CD4-positive, alpha-beta T cell (primary cell): ENCODE data around the gene OPRD1. TPM values are rescaled to one million over a fixed set of nuclear protein-coding genes. Genes with fewer than 3 reads are reported as not detected.

Experiments
- ATAC-seq: fragments of 200-7000 bp; cut with Tn5 transposase; one replicate; pipeline ENCODE4 v1.10.0; 2022; ENCODE audit warnings: mild to moderate bottlenecking; ENCODE audit not compliant: poor library complexity
- CTCF ChIA-PET: fragments of 350-600 bp; sonication (Branson Sonifier 250); formaldehyde crosslinking; loops from one replicate; lab custom pipeline; 2021; ENCODE audit warnings: antibody characterized with exemption, inconsistent platforms; lab: Charles Lee
- POLR2A ChIA-PET: fragments of 350-600 bp; sonication (Branson Sonifier 250); formaldehyde crosslinking; loops from one replicate; lab custom pipeline; 2021; ENCODE audit warnings: antibody characterized with exemption, inconsistent platforms; lab: Charles Lee
- DNase-seq, 14 experiments: peaks; one replicate each; pipeline ENCODE4 v3.0.0-alpha.2; 2013 to 2020; ENCODE audit warnings: mixed read lengths in 2 of 14
- H3K27ac ChIP-seq, 2 donors: one replicate each; pipeline versions ENCODE4 v1.5.1 to v1.7.0; 2013; ENCODE audit warnings: low read length in 2 of 2, low read depth in 1 of 2, mild to moderate bottlenecking in 1 of 2
- H3K27me3 ChIP-seq, 2 experiments: 1 replicate in 1 of 2; 2 replicates in 1 of 2; pipeline versions ENCODE4 v1.6.1 to v1.7.0; 2013; ENCODE audit warnings: low read length in 2 of 2, control low read depth in 1 of 2, mild to moderate bottlenecking in 1 of 2, moderate library complexity in 1 of 2; ENCODE audit not compliant: insufficient read depth in 2 of 2, control insufficient read depth in 1 of 2
- H3K36me3 ChIP-seq: one replicate; pipeline ENCODE4 v1.6.1; 2013; ENCODE audit warnings: low read length, control low read depth; ENCODE audit not compliant: insufficient read depth
- H3K4me1 ChIP-seq: one replicate; pipeline ENCODE4 v1.6.1; 2013; ENCODE audit warnings: low read length, control low read depth; ENCODE audit not compliant: insufficient read depth
- H3K4me3 ChIP-seq: one replicate; pipeline ENCODE4 v1.5.1; 2013; ENCODE audit warnings: mild to moderate bottlenecking, low read length, moderate library complexity
- H3K9me3 ChIP-seq, 2 experiments: 1 replicate in 1 of 2; 2 replicates in 1 of 2; pipeline versions ENCODE4 v1.6.1 to v1.7.0; 2013; ENCODE audit warnings: low read length in 2 of 2, mild to moderate bottlenecking in 2 of 2, control low read depth in 1 of 2, moderate library complexity in 1 of 2; ENCODE audit not compliant: control insufficient read depth in 1 of 2, insufficient read depth in 1 of 2
- H3K27ac Mint-ChIP-seq: one replicate; pipeline ENCODE4 v1.8.0; 2020; ENCODE audit warnings: mixed read lengths
- H3K27me3 Mint-ChIP-seq: one replicate; pipeline ENCODE4 v1.8.0; 2021; ENCODE audit warnings: mixed read lengths
- H3K36me3 Mint-ChIP-seq: one replicate; pipeline ENCODE4 v1.8.0; 2021; ENCODE audit warnings: low read depth, mixed read lengths
- H3K4me1 Mint-ChIP-seq: one replicate; pipeline ENCODE4 v1.8.0; 2021; ENCODE audit warnings: low read depth, mixed read lengths
- H3K4me3 Mint-ChIP-seq: one replicate; pipeline ENCODE4 v1.8.0; 2020; ENCODE audit warnings: mild to moderate bottlenecking, mixed read lengths
- H3K9me3 Mint-ChIP-seq: one replicate; pipeline ENCODE4 v1.8.0; 2020; ENCODE audit warnings: mixed read lengths
- CTCF ChIP-seq: fragments of 200-600 bp; IDR thresholded peaks from one replicate; pipeline ENCODE4 v1.8.0; 2022; ENCODE audit warnings: antibody characterized with exemption, mild to moderate bottlenecking
- intact Hi-C, 2 experiments: fragments of 100-400 bp; cut with DNase I in 1 of 2; cut with micrococcal nuclease in 1 of 2; formaldehyde crosslinking; loops; one replicate each; pipeline versions ENCODE4 v1.15.1 to v1.9.0; 2023 to 2025; cut with DNase I, micrococcal nuclease
- total RNA-seq, 174 experiments: library from RNA in 2 of 174; stranded (reverse) in 2 of 174; gene quantifications; one replicate each; pipeline ENCODE4 v1.2.3 and lab custom pipeline; 2021 to 2026

Gene OPRD1
- total RNA-seq, 2 experiments from 2014 or later, result not detected

GRCh38 chr1:28890435-28890834, 78.5 kb downstream of the OPRD1 start:
- no peak for DNase-seq
- Histone ChIP-seq H3K4me3 (no peak overlapping the region), H3K9me3 (no peaks in the 10 kb centered on the region), H3K36me3 (peaks cover 12% of the 10 kb centered on the region), H3K4me1 (peaks cover 49% of the 10 kb centered on the region), H3K27ac (no peak overlapping the region), H3K27me3 (no peaks in the 10 kb centered on the region)
- no peak overlapping the region for H3K27ac Mint-ChIP-seq
- H3K4me1 Mint-ChIP-seq, result peaks cover 38% of the 10 kb centered on the region
- ChIA-PET POLR2A (interaction anchor here (1.3 kb wide), 1 partner anchor 24 kb away, joined by 4 read pairs; the partner anchor contains the start of gene EPB41), CTCF (interaction anchor here (1.0 to 1.8 kb wide), 2 partner anchors 8 to 92 kb away, joined by 3 to 4 read pairs; no protein-coding TSS in a partner anchor)
- no peaks in the 10 kb centered on the region for H3K9me3 Mint-ChIP-seq
- H3K36me3 Mint-ChIP-seq, result peaks cover 3% of the 10 kb centered on the region
- no peak for TF ChIP-seq CTCF
- H3K4me3 Mint-ChIP-seq, result peak overlapping the region; percentile 27
- no peak for ATAC-seq
- intact Hi-C loops, result no loop called here
- H3K27me3 Mint-ChIP-seq, result no peaks in the 10 kb centered on the region

DNA sequence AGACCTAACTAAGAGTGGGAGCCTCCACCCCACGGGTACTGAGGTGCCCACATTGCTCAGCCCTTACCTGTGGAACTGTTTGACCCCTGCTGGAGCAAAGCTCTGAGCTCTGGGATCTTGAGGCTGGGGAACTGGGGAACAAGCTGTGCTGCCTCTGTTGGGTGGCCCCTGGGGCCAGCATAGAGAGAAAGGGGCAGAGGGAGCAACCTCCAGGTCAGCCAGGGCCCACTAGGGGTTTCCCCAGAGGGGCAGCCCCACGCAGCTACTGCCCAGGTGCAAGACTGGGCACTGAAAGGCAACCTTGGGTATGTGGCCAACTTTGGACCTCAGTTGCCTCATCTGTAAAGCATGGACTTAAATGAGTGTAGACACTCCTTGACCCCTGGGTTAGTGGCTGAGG, 78.9 kb downstream of the OPRD1 start:
- H3K4me1 ChIP-seq, result peaks cover 45% of the 10 kb centered on the region
- intact Hi-C loops, result no loop called here
- no peak overlapping the region for H3K4me3 ChIP-seq
- no peak overlapping the region for H3K4me3 Mint-ChIP-seq
- no peak for ATAC-seq
- H3K4me1 Mint-ChIP-seq, result peaks cover 34% of the 10 kb centered on the region
- no peak for TF ChIP-seq CTCF
- DNase-seq, result no peak
- H3K27me3 ChIP-seq, result no peaks in the 10 kb centered on the region
- H3K27ac ChIP-seq, result no peak overlapping the region
- H3K27me3 Mint-ChIP-seq, result no peaks in the 10 kb centered on the region
- no peaks in the 10 kb centered on the region for H3K9me3 ChIP-seq
- ChIA-PET POLR2A (interaction anchor here (1.3 kb wide), 1 partner anchor 23 kb away, joined by 4 read pairs; the partner anchor contains the start of gene EPB41), CTCF (interaction anchor here (1.0 to 1.8 kb wide), 2 partner anchors 9 to 92 kb away, joined by 3 to 4 read pairs; no protein-coding TSS in a partner anchor)
- peaks cover 3% of the 10 kb centered on the region for H3K36me3 Mint-ChIP-seq
- H3K9me3 Mint-ChIP-seq, result no peaks in the 10 kb centered on the region
- H3K36me3 ChIP-seq, result peaks cover 12% of the 10 kb centered on the region
- no peak overlapping the region for H3K27ac Mint-ChIP-seq

GRCh38 chr1:28891256-28891655, 79.3 kb downstream of the OPRD1 start:
- Histone ChIP-seq H3K9me3 (no peaks in the 10 kb centered on the region), H3K27me3 (no peaks in the 10 kb centered on the region), H3K4me3 (no peak overlapping the region), H3K36me3 (peaks cover 12% of the 10 kb centered on the region), H3K27ac (no peak overlapping the region), H3K4me1 (peaks cover 40% of the 10 kb centered on the region)
- DNase-seq, result no peak
- no peaks in the 10 kb centered on the region for H3K27me3 Mint-ChIP-seq
- H3K9me3 Mint-ChIP-seq, result no peaks in the 10 kb centered on the region
- peaks cover 34% of the 10 kb centered on the region for H3K4me1 Mint-ChIP-seq
- ChIA-PET POLR2A (interaction anchor here (1.3 kb wide), 1 partner anchor 23 kb away, joined by 4 read pairs; the partner anchor contains the start of gene EPB41), CTCF (interaction anchor here (1.0 to 1.8 kb wide), 2 partner anchors 9 to 92 kb away, joined by 3 to 4 read pairs; no protein-coding TSS in a partner anchor)
- peaks cover 3% of the 10 kb centered on the region for H3K36me3 Mint-ChIP-seq
- no peak overlapping the region for H3K27ac Mint-ChIP-seq
- intact Hi-C loops, result no loop called here
- no peak for TF ChIP-seq CTCF
- H3K4me3 Mint-ChIP-seq, result no peak overlapping the region
- ATAC-seq, result no peak
